GM12892 (cell line): ENCODE measurements around the gene MAN1B1.

Experiments used
- DNase-seq: peaks from one replicate; pipeline ENCODE4 v3.0.0; 2011; ENCODE audit not compliant: insufficient read length
- FAIRE-seq: peaks from 2 replicates; lab custom pipeline; 2011; peaks lifted over from hg19 to GRCh38; lab: Jason Lieb, UNC
- POLR2A ChIP-seq: IDR thresholded peaks from 2 replicates; pipeline ENCODE4 v1.6.1; 2011; ENCODE audit warnings: low read depth, low read length, control low read depth
- POLR2AphosphoS5 ChIP-seq: IDR thresholded peaks from 2 replicates; pipeline ENCODE4 v1.6.1; 2011; ENCODE audit warnings: low read depth, low read length, control low read depth
- TAF1 ChIP-seq: IDR thresholded peaks from 2 replicates; pipeline ENCODE4 v1.6.1; 2011; ENCODE audit warnings: low read depth, mild to moderate bottlenecking, control low read depth, low read length, borderline replicate concordance

The MAN1B1 gene

DNA sequence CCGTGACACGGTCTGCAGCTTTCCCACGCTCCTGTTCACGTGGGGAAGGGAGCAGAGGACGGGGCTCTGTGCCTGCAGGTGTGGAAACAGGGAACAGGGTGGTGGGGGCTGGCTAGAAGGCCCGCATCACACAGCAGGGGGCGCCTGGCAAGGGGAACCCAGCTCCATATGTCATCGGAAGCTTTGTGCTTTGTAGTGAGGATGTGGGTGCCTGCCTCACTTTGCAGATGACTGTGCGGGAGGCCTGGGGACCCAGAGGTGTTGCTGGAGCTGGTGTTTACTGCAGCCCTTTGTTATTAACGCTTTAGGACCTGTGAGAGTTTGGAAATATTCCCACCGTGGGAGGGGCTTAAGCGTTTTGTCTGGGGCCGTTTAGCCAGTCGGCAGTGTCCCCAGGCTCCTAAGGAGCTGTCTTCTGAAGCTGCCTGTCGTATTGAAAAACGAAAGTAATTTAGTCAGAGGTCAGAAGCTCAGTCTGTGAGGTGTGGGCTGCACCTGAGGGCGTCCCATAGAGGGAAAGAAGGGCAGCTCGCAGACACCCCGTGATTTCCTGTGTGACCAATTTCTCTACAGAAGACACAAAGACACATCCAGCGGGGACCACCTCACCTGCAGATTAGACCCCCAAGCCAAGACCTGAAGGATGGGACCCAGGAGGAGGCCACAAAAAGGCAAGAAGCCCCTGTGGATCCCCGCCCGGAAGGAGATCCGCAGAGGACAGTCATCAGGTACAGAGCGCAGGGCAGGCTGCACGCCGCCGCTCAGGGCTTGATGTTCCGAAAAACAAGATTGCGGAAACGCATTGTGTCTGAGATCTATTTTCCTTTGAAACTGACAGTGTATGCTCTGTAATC, 9.1 kb downstream of the MAN1B1 start:
- no peak for TF ChIP-seq POLR2A
- no peak for TF ChIP-seq POLR2AphosphoS5
- no peak for TF ChIP-seq TAF1
- peak; percentile 92 for FAIRE-seq

GRCh38 chr9:137096785-137097546, 10.2 kb downstream of the MAN1B1 start:
- no peak for FAIRE-seq
- no peak for DNase-seq
- TF ChIP-seq POLR2AphosphoS5 (no peak), POLR2A (no peak), TAF1 (no peak)

More for the DNA sequence above, 9.1 kb downstream of the MAN1B1 start:
- peak; percentile 71 for DNase-seq

DNA sequence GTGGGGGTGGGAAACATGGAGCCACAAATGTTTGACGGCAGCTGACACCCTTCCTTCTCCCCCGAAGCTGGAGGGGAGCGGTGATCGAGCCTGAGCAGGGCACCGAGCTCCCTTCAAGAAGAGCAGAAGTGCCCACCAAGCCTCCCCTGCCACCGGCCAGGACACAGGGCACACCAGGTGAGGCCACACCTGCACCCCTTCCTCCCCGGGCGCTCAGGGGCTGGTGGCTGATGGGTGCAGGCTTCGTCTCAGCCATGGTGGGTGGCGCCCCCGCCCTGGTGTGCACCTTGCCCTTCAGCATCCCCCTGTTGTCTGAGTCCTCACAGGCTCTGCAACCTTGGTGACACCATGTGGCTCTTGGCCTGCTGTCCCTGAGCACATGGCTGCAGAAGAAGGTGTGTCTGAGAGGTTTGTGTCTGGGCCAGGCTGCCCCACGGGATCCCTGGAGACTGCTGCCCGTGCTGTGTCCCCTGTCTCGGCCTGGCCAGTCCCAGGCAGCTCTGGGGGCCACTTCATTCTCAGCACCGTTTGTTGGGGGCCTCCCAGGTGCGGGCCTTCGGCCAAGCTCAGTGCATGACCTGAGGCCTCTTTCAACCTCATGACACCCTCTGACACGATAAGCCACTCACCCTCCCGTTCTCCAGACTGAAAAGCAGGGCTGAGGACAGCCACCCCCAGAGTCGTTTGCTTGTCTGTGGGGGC, 11.1 kb downstream of the MAN1B1 start:
- TF ChIP-seq POLR2A (no peak), TAF1 (no peak), POLR2AphosphoS5 (no peak)
- no peak for FAIRE-seq
- DNase-seq, result no peak

DNA sequence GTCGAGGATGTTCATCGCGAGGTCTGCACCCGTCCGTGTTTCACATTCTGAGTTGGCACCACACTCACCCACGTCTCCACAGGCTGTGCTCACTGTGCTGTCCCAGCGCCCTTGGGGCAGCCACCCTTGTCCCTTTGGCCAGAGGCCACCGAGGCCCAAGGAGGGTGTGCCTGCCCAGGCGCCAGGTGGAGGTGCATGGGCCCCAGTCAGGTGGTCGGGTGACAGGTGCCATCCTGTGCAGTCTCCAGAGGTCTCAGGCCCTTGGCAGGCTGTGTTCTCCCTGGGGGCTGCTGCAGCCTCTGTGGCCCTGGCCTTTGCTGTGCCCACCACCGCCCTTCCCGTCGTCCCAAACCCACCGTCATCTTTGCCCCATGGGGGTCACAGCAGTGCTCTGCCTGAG, 12.4 kb downstream of the MAN1B1 start:
- FAIRE-seq, result no peak

DNA sequence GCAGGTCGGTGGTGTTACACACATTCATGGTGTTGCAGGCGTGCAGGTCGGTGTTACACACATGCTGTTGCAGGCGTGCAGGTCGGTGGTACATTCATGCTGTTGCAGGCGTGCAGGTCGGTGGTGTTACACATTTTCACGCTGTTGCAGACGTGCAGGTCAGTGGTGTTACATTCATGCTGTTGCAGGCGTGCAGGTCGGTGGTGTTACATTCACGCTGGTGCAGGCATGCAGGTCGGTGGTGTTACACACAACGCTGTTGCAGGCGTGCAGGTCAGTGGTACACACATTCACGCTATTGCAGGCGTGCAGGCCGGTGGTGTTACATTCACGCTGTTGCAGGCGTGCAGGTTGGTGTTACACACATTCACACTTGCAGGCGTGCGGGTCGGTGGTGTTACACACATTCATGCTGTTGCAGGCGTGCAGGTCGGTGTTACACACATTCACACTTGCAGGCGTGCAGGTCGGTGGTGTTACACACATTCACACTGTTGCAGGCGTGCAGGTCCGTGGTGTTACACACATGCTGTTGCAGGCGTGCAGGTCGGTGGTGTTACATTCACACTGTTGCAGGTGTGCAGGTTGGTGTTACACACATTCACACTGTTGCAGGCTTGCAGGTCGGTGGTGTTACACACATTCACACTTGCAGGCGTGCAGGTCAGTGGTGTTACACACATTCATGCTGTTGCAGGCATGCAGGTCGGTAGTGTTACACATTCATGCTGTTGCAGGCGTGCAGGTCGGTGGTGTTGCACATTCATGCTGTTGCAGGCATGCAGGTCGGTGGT, 16.6 kb downstream of the MAN1B1 start:
- TF ChIP-seq POLR2AphosphoS5 (no peak), TAF1 (no peak), POLR2A (no peak)
- no peak for DNase-seq
- FAIRE-seq, result no peak

More for the DNA sequence above, 12.4 kb downstream of the MAN1B1 start:
- DNase-seq, result no peak
- TF ChIP-seq POLR2A (no peak), TAF1 (no peak), POLR2AphosphoS5 (no peak)

- no peak for DNase-seq
- no peak for TF ChIP-seq POLR2A
- no peak for TF ChIP-seq TAF1
- no peak for TF ChIP-seq POLR2AphosphoS5
These were observed 19.3 kb downstream of the MAN1B1 start for GRCh38 chr9:137105814-137106661.

DNA sequence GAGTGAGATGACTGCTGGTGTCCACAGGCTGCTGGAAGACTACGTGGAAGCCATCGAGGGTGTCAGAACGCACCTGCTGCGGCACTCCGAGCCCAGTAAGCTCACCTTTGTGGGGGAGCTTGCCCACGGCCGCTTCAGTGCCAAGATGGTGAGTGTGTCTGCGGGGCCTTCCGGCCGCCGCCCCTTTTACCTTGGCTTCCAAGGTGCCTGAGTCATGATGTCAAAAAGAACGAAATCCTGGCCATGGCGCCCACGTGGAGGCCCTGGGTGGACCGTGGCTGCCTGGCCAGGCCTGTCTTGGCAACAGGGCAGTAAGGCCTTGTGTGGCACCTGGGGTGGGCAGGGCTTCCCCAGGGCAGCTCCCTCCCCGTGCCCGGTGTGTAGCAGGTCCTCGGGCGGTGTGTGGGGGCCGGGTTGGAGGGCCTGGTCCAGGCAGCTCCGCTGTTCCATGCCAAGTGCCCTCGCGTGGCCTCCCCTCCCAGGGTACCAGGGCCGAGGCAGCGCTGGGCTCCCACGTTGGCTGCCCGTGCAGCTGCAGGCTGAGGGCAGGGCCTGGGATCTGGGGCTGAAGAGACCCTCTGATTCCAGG, 20.0 kb downstream of the MAN1B1 start:
- FAIRE-seq (no peak), DNase-seq (no peak)
- TF ChIP-seq TAF1 (no peak), POLR2AphosphoS5 (no peak), POLR2A (no peak)

More at GRCh38 chr9:137105814-137106661, 19.3 kb downstream of the MAN1B1 start:
- no peak for FAIRE-seq

DNA sequence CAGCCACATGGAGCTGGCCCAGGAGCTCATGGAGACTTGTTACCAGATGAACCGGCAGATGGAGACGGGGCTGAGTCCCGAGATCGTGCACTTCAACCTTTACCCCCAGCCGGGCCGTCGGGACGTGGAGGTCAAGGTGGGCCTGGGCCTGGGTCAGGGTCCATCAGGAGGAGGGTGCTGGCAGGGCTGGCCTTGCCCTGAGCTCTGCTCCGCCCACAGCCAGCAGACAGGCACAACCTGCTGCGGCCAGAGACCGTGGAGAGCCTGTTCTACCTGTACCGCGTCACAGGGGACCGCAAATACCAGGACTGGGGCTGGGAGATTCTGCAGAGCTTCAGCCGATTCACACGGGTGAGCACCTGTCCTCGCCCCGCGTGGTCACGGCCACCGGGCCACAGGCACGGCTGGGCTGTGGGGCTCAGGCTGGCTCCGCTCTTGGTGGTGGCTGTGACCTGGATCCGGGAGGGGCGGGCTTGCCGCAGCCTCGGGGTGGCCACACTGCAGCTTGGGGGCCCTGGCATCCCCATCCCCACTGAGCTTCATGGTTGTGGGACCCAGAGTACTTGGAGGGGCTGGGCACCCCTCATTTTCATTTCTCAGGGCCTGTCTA, 20.6 kb downstream of the MAN1B1 start:
- TF ChIP-seq POLR2AphosphoS5 (no peak), POLR2A (no peak), TAF1 (no peak)
- FAIRE-seq (no peak), DNase-seq (no peak)

GRCh38 chr9:137107982-137108381, 21.2 kb downstream of the MAN1B1 start:
- TF ChIP-seq POLR2AphosphoS5 (no peak), TAF1 (no peak), POLR2A (no peak)
- DNase-seq (no peak), FAIRE-seq (no peak)
